ENCODE data around the gene LARP4. TPM values are rescaled to one million over a fixed set of nuclear protein-coding genes. Genes with fewer than 3 reads are reported as not detected.

Gene LARP4
- total RNA-seq, 2 donors from 2014 or later = 29.7 to 32.9 TPM

- DNase-seq (ENCODE audit: low spot score) = no peak
- Histone ChIP-seq H3K27ac (no peak overlapping the region), H3K36me3 (no peaks in the 10 kb centered on the region), H3K4me1 (replicated peaks) (no peaks in the 10 kb centered on the region), H3K9me3 (no peaks in the 10 kb centered on the region), H3K4me3 (no peak overlapping the region), H3K27me3 (replicated peaks; ENCODE audit: insufficient read depth) (no peaks in the 10 kb centered on the region)
- intact Hi-C loops (cut with DNase I) = no loop called here
- TF ChIP-seq POLR2A (IDR thresholded peaks at IDR 0.05) (no peak), POLR2AphosphoS5 (IDR thresholded peaks at IDR 0.05) (no peak)
- TF ChIP-seq, protein P1, sequence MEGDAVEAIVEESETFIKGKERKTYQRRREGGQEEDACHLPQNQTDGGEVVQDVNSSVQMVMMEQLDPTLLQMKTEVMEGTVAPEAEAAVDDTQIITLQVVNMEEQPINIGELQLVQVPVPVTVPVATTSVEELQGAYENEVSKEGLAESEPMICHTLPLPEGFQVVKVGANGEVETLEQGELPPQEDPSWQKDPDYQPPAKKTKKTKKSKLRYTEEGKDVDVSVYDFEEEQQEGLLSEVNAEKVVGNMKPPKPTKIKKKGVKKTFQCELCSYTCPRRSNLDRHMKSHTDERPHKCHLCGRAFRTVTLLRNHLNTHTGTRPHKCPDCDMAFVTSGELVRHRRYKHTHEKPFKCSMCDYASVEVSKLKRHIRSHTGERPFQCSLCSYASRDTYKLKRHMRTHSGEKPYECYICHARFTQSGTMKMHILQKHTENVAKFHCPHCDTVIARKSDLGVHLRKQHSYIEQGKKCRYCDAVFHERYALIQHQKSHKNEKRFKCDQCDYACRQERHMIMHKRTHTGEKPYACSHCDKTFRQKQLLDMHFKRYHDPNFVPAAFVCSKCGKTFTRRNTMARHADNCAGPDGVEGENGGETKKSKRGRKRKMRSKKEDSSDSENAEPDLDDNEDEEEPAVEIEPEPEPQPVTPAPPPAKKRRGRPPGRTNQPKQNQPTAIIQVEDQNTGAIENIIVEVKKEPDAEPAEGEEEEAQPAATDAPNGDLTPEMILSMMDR (IDR thresholded peaks at IDR 0.05) = no peak
Measured at GRCh38 chr12:50458606-50459005, 57.9 kb downstream of the LARP4 start.

DNA sequence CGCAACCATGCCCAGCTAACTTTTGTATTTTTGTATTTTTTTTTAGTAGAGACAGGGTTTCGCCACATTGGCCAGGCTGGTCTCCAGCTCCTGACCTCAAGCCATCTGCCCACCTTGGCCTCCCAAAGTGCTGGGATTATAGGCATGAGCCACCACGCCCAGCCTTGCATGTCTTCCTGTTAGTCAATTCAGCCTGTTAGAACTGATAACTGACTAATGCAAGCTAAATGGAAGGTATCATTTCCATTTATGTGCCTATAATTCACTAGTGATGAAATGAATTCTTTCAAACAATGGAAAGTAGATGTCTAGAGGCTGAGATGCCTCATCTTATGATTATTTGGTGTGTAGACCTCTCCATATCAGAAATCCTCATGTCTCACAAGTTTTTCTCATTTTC is 66.8 kb downstream of the LARP4 start:
- TF ChIP-seq, protein P1 (IDR thresholded peaks at IDR 0.05) = no peak
- TF ChIP-seq POLR2AphosphoS5 (IDR thresholded peaks at IDR 0.05) (no peak), POLR2A (IDR thresholded peaks at IDR 0.05) (no peak)
- no peaks in the 10 kb centered on the region for H3K4me1 ChIP-seq (replicated peaks)
- no peak overlapping the region for H3K27ac ChIP-seq
- DNase-seq (ENCODE audit: low spot score) = no peak
- H3K9me3 ChIP-seq = no peaks in the 10 kb centered on the region
- H3K4me3 ChIP-seq = no peak overlapping the region
- no peaks in the 10 kb centered on the region for H3K27me3 ChIP-seq (replicated peaks; ENCODE audit: insufficient read depth)
- intact Hi-C loops (cut with DNase I) = no loop called here
- no peaks in the 10 kb centered on the region for H3K36me3 ChIP-seq
- 92% methylated on average over 3 of the region's 3 CpGs for WGBS

DNA sequence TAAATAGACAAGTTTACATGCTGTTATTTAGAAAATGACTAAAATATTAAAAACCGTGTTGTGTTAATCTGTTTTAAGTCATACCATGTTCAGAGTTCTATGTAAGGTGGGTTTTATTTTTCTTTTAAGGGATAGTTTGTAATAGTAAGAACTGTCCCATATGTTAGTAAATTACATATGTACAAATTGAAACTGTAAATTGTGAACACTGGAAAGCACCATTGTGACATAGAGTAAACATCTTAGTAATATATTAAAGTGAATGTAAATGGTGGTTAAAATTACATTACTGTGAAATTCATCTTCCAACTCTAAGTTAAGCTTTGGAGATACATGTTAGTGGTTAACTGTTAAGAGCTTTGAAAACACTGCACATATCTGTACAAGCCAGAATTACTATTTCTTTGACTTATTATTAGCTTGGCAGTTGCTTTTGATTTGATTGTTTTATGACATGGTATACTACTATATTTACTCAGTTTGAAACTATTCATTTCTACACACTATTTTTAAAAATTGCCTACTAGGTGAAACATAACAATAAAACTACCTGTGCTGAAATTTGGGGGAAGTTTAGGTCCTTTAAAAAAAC is 76.7 kb downstream of the LARP4 start:
- WGBS = 87% methylated on average over 1 of the region's 1 CpG
- peaks cover 6 to 15% of the 10 kb centered on the region in 2 donors for H3K36me3 ChIP-seq
- no peak for DNase-seq (ENCODE audit: low spot score)

GRCh38 chr12:50482571-50482970 is 81.9 kb downstream of the LARP4 start:
- 89% methylated on average over 4 of the region's 4 CpGs for WGBS
- H3K9me3 ChIP-seq = no peaks in the 10 kb centered on the region
- H3K27me3 ChIP-seq (replicated peaks; ENCODE audit: insufficient read depth) = no peaks in the 10 kb centered on the region
- intact Hi-C loops (cut with DNase I) = no loop called here
- H3K36me3 ChIP-seq = no peaks in the 10 kb centered on the region
- no peak overlapping the region for H3K27ac ChIP-seq
- H3K4me3 ChIP-seq = no peak overlapping the region
- no peak for DNase-seq (ENCODE audit: low spot score)
- H3K4me1 ChIP-seq (replicated peaks) = no peaks in the 10 kb centered on the region
- TF ChIP-seq, protein P1 (IDR thresholded peaks at IDR 0.05) = no peak
- TF ChIP-seq POLR2AphosphoS5 (IDR thresholded peaks at IDR 0.05) = no peak
- TF ChIP-seq POLR2A (IDR thresholded peaks at IDR 0.05) = no peak

More for the DNA sequence above, 76.7 kb downstream of the LARP4 start:
- no peak overlapping the region for H3K4me3 ChIP-seq
- H3K4me1 ChIP-seq (replicated peaks) = no peaks in the 10 kb centered on the region
- no peak overlapping the region for H3K27ac ChIP-seq
- no peaks in the 10 kb centered on the region for H3K27me3 ChIP-seq (replicated peaks; ENCODE audit: insufficient read depth)
- H3K9me3 ChIP-seq = no peaks in the 10 kb centered on the region
- TF ChIP-seq POLR2AphosphoS5 (IDR thresholded peaks at IDR 0.05) = no peak
- TF ChIP-seq, protein P1 (IDR thresholded peaks at IDR 0.05) = no peak
- no peak for TF ChIP-seq POLR2A (IDR thresholded peaks at IDR 0.05)
- intact Hi-C loops (cut with DNase I) = no loop called here

DNA sequence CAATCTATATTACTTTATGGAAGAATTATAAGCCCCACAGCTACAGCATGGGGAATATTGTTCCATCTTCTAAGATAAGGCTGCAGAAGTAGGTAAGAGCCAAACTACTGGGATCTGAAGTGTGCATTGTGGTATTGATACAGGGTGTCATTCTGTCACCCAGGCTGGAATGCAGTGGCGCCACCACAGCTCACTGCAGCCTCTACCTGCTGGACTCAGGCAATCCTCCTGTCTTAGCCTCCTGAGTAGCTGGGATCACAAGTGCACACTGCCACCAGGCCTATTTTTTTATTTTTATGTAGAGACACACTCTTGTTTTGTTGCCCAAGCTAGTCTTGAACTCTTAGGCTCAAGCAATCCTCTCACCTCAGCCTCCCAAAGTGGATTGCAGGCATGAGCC is 82.8 kb downstream of the LARP4 start:
- H3K27me3 ChIP-seq (replicated peaks; ENCODE audit: insufficient read depth) = no peaks in the 10 kb centered on the region
- H3K9me3 ChIP-seq = no peaks in the 10 kb centered on the region
- TF ChIP-seq, protein P1 (IDR thresholded peaks at IDR 0.05) = no peak
- TF ChIP-seq POLR2AphosphoS5 (IDR thresholded peaks at IDR 0.05) (no peak), POLR2A (IDR thresholded peaks at IDR 0.05) (no peak)
- no peaks in the 10 kb centered on the region for H3K4me1 ChIP-seq (replicated peaks)
- WGBS = 95% methylated on average over 1 of the region's 1 CpG
- H3K27ac ChIP-seq = no peak overlapping the region
- DNase-seq (ENCODE audit: low spot score) = no peak
- H3K4me3 ChIP-seq = no peak overlapping the region
- intact Hi-C loops (cut with DNase I) = no loop called here
- no peaks in the 10 kb centered on the region for H3K36me3 ChIP-seq

All from prostate gland (tissue), 2 donors.